ENCODE results near the gene DAZAP1. TPM values are rescaled to one million over a fixed set of nuclear protein-coding genes. Genes with fewer than 3 reads are reported as not detected.

DAZAP1 gene
- total RNA-seq, 2 donors from 2014 or later = 32.6 to 47.5 TPM

- Histone ChIP-seq H3K4me3 (peak overlapping the region in 1 of 2 donors; percentile 36), H3K27ac (no peak overlapping the region), H3K27me3 (peaks cover 28 to 56% of the 10 kb centered on the region in 2 donors), H3K9me3 (no peaks in the 10 kb centered on the region), H3K4me1 (peaks cover 0 to 69% of the 10 kb centered on the region in 2 donors), H3K36me3 (no peaks in the 10 kb centered on the region)
- TF ChIP-seq, protein P1, sequence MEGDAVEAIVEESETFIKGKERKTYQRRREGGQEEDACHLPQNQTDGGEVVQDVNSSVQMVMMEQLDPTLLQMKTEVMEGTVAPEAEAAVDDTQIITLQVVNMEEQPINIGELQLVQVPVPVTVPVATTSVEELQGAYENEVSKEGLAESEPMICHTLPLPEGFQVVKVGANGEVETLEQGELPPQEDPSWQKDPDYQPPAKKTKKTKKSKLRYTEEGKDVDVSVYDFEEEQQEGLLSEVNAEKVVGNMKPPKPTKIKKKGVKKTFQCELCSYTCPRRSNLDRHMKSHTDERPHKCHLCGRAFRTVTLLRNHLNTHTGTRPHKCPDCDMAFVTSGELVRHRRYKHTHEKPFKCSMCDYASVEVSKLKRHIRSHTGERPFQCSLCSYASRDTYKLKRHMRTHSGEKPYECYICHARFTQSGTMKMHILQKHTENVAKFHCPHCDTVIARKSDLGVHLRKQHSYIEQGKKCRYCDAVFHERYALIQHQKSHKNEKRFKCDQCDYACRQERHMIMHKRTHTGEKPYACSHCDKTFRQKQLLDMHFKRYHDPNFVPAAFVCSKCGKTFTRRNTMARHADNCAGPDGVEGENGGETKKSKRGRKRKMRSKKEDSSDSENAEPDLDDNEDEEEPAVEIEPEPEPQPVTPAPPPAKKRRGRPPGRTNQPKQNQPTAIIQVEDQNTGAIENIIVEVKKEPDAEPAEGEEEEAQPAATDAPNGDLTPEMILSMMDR (IDR thresholded peaks at IDR 0.05) = no peak
- no peak for DNase-seq (ENCODE audit: low spot score)
Observed at GRCh38 chr19:1467490-1468273, 60.3 kb downstream of the DAZAP1 start.

DNA sequence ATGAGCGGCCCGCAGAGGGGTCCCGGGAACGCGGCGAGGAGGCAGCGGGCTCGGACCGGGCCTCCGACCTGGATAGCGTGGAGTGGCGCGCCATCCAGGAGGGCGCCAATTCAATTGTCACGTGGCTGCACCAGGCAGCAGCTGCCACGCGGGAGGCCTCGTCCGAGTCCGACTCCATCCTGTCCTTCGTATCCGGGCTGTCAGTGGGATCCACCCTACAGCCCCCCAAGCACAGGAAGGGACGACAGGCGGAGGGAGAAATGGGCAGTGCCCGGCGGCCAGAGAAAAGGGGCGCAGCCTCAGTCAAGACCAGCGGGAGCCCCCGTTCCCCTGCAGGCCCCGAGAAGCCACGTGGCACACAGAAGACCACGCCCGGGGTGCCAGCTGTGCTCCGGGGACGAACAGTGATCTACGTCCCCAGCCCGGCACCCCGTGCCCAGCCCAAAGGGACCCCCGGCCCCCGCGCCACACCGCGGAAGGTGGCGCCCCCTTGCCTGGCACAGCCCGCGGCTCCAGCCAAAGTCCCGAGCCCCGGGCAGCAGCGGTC is 61.0 kb downstream of the DAZAP1 start:
- peaks cover 28 to 56% of the 10 kb centered on the region in 2 donors for H3K27me3 ChIP-seq
- no peak overlapping the region for H3K27ac ChIP-seq
- peaks cover 0 to 75% of the 10 kb centered on the region in 2 donors for H3K4me1 ChIP-seq
- DNase-seq (ENCODE audit: low spot score) = no peak
- peak overlapping the region in 1 of 2 donors; percentile 36 for H3K4me3 ChIP-seq
- no peaks in the 10 kb centered on the region for H3K9me3 ChIP-seq
- H3K36me3 ChIP-seq = no peaks in the 10 kb centered on the region
- TF ChIP-seq, protein P1 (IDR thresholded peaks at IDR 0.05) = no peak

DNA sequence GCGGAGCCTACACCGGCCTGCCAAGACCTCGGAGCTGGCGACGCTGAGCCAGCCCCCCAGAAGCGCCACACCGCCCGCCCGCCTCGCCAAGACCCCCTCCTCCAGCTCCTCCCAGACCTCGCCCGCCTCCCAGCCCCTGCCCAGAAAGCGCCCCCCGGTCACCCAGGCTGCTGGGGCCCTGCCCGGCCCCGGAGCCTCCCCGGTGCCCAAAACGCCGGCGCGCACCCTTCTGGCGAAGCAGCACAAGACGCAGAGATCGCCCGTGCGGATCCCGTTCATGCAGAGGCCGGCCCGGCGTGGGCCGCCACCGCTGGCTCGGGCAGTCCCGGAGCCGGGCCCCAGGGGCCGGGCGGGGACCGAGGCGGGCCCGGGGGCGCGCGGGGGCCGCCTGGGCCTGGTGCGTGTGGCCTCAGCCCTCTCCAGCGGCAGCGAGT is 61.5 kb downstream of the DAZAP1 start:
- Histone ChIP-seq H3K27ac (no peak overlapping the region), H3K27me3 (peaks cover 28 to 56% of the 10 kb centered on the region in 2 donors), H3K9me3 (no peaks in the 10 kb centered on the region), H3K4me1 (peaks cover 0 to 79% of the 10 kb centered on the region in 2 donors), H3K4me3 (peak overlapping the region in 1 of 2 donors; percentile 36), H3K36me3 (no peaks in the 10 kb centered on the region)
- DNase-seq (ENCODE audit: low spot score) = no peak
- TF ChIP-seq, protein P1 (IDR thresholded peaks at IDR 0.05) = no peak

DNA sequence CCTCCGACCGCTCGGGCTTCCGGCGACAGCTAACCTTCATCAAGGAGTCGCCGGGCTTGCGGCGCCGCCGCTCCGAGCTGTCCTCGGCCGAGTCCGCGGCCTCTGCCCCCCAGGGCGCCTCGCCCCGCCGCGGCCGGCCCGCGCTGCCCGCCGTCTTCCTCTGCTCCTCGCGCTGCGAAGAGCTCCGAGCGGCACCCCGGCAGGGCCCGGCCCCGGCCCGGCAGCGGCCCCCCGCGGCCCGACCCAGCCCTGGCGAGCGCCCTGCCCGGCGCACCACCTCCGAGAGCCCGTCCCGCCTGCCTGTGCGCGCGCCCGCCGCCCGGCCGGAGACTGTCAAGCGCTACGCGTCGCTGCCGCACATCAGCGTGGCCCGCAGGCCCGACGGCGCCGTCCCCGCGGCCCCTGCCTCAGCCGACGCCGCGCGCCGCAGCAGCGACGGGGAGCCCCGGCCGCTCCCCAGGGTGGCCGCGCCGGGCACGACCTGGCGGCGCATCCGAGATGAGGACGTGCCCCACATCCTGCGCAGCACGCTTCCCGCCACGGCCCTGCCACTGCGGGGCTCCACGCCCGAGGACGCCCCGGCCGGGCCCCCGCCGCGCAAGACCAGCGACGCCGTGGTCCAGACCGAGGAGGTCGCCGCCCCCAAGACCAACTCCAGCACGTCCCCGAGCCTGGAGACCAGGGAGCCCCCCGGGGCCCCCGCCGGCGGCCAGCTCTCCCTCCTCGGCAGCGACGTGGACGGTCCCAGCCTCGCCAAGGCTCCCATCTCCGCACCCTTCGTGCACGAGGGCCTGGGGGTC is 62.1 kb downstream of the DAZAP1 start:
- Histone ChIP-seq H3K4me3 (peak overlapping the region; percentile 26 to 56), H3K4me1 (peaks cover 0 to 79% of the 10 kb centered on the region in 2 donors), H3K9me3 (no peaks in the 10 kb centered on the region), H3K36me3 (no peaks in the 10 kb centered on the region), H3K27ac (no peak overlapping the region), H3K27me3 (peaks cover 28 to 56% of the 10 kb centered on the region in 2 donors)
- TF ChIP-seq, protein P1 (IDR thresholded peaks at IDR 0.05) = no peak
- DNase-seq (ENCODE audit: low spot score) = no peak

DNA sequence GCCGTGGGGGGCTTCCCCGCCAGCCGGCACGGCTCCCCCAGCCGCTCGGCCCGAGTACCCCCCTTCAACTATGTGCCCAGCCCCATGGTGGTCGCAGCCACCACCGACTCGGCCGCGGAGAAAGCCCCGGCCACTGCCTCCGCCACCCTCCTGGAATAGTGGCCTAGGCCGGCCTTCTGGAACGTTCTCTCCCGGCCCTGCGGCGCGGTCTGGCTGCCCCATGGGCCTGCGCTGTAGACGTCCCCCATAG is 62.6 kb downstream of the DAZAP1 start:
- no peak for DNase-seq (ENCODE audit: low spot score)
- peaks cover 28 to 56% of the 10 kb centered on the region in 2 donors for H3K27me3 ChIP-seq
- peak overlapping the region; percentile 26 to 56 for H3K4me3 ChIP-seq
- H3K36me3 ChIP-seq = no peaks in the 10 kb centered on the region
- no peaks in the 10 kb centered on the region for H3K9me3 ChIP-seq
- TF ChIP-seq, protein P1 (IDR thresholded peaks at IDR 0.05) = no peak
- H3K4me1 ChIP-seq = peaks cover 0 to 79% of the 10 kb centered on the region in 2 donors
- no peak overlapping the region for H3K27ac ChIP-seq
